Measurements from ENCODE around the gene LCAT. TPM values are rescaled to one million over a fixed set of nuclear protein-coding genes. Genes with fewer than 3 reads are reported as not detected.

The LCAT gene
- total RNA-seq, 4 donors from 2014 or later: 3.6 to 19.0 (median 4.6) TPM

DNA sequence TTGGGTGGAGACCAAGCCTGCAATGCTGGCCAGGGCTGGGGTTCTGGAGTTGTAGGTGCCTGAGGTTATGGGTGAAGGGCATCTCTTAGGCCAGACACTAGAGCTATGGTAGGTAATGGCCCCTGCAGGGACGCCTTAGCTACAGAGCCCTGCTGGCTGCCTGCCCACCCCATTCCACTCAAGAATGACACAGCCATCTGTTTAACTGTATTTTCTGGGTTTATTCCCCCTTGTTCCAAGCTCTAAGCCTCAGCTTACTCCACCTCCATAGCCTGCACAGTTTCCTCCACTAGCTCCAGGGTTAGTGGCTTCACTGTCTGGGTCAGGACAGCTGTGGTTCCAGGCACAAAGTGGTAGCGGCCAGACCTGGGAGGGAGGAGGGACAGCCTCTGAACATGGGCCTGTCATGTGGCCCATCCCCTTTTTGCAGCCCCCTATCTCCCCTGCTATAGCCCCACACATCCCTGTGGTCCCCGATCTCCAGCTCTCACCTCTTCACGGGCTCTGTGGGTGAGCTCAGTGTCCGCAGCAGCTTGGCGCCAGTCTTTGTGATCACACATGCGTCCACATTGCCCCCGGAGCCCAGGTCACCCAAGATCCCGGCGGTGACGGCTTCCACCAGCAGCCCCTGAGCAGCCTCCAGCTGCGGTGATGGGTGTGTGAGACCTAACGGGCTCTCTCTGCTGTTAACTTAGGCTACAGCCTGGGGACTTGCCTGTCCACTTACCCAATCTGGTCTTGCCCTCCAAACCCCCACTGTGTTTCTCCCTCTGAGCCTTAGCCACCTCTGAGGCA, 9.4 kb downstream of the LCAT start:
- Histone ChIP-seq H3K4me3 (peak overlapping the region in 2 of 4 donors; percentile 67 to 85), H3K27ac (no peak overlapping the region), H3K4me1 (peaks cover 0 to 18% (median 13%) of the 10 kb centered on the region in 4 donors), H3K27me3 (no peaks in the 10 kb centered on the region), H3K36me3 (peaks cover 0 to 49% (median 0%) of the 10 kb centered on the region in 3 donors), H3K9me3 (no peaks in the 10 kb centered on the region)
- TF ChIP-seq, protein P1, sequence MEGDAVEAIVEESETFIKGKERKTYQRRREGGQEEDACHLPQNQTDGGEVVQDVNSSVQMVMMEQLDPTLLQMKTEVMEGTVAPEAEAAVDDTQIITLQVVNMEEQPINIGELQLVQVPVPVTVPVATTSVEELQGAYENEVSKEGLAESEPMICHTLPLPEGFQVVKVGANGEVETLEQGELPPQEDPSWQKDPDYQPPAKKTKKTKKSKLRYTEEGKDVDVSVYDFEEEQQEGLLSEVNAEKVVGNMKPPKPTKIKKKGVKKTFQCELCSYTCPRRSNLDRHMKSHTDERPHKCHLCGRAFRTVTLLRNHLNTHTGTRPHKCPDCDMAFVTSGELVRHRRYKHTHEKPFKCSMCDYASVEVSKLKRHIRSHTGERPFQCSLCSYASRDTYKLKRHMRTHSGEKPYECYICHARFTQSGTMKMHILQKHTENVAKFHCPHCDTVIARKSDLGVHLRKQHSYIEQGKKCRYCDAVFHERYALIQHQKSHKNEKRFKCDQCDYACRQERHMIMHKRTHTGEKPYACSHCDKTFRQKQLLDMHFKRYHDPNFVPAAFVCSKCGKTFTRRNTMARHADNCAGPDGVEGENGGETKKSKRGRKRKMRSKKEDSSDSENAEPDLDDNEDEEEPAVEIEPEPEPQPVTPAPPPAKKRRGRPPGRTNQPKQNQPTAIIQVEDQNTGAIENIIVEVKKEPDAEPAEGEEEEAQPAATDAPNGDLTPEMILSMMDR (IDR thresholded peaks at IDR 0.05): no peak
- TF ChIP-seq POLR2A (IDR thresholded peaks at IDR 0.05): no peak
- DNase-seq: no peak

GRCh38 chr16:67933805-67934204, 10.1 kb downstream of the LCAT start:
- DNase-seq: no peak
- Histone ChIP-seq H3K4me1 (peaks cover 0 to 18% (median 11%) of the 10 kb centered on the region in 4 donors), H3K36me3 (peaks cover 0 to 55% (median 0%) of the 10 kb centered on the region in 3 donors), H3K9me3 (no peaks in the 10 kb centered on the region), H3K27me3 (no peaks in the 10 kb centered on the region), H3K27ac (no peak overlapping the region), H3K4me3 (no peak overlapping the region)
- TF ChIP-seq, protein P1 (IDR thresholded peaks at IDR 0.05): no peak
- TF ChIP-seq POLR2A (IDR thresholded peaks at IDR 0.05): no peak

GRCh38 chr16:67932462-67932840, 11.5 kb downstream of the LCAT start:
- Histone ChIP-seq H3K4me3 (no peak overlapping the region), H3K27me3 (no peaks in the 10 kb centered on the region), H3K4me1 (peaks cover 0 to 15% (median 11%) of the 10 kb centered on the region in 4 donors), H3K9me3 (no peaks in the 10 kb centered on the region), H3K27ac (no peak overlapping the region), H3K36me3 (peaks cover 0 to 66% (median 0%) of the 10 kb centered on the region in 3 donors)
- TF ChIP-seq POLR2A (IDR thresholded peaks at IDR 0.05): no peak
- TF ChIP-seq, protein P1 (IDR thresholded peaks at IDR 0.05): no peak
- no peak for DNase-seq

DNA sequence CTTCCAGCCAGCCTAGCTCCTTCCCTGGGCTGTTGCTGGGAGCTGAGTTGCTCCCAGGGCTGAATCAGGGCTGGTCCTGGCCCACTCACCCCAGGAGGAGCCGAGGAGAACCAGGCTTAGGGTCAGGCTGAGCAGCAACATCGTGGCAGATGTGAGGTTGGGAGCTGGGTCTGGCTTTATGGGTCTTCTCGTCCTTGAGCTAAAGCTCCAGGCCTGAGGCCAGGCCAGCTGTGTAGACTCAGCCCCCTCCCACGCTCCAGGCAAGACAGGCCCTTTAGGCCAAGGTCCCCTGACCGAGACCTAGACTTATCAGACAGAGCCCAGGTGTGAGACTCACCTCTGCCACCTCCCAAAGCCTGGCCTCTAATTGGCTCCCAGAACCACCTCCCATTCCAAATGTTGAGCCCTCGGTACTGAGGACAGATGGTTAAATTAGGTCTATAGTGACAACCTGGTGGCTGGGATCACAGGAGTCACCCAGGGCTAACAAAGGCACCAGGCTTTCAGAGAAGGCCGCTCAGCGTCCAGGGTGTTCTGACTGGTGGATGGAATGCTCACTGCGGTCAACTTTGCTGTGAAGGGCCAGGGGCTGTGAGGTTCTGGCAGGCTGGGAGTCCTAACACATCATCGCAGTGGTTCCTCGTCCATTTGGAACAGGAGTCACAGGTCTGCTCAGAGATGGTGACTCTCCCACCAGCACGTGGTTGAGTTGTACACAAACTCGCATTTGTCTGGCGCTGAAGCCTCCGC, 12.0 kb downstream of the LCAT start, which contains the start of gene CTRL:
Gene CTRL, minus strand, starts transcription at position 151 of the 750 bp plus-strand sequence. Its CDS starts 10 bp downstream, at position 141.
- no peak for DNase-seq
- TF ChIP-seq, protein P1 (IDR thresholded peaks at IDR 0.05): no peak
- TF ChIP-seq POLR2A (IDR thresholded peaks at IDR 0.05): no peak

GRCh38 chr16:67930678-67931211, 13.2 kb downstream of the LCAT start:
- Histone ChIP-seq H3K27ac (no peak overlapping the region), H3K4me3 (no peak overlapping the region), H3K36me3 (peaks cover 0 to 70% (median 0%) of the 10 kb centered on the region in 3 donors), H3K27me3 (no peaks in the 10 kb centered on the region), H3K4me1 (peaks cover 0 to 11% (median 8%) of the 10 kb centered on the region in 4 donors), H3K9me3 (no peaks in the 10 kb centered on the region)
- TF ChIP-seq, protein P1 (IDR thresholded peaks at IDR 0.05): no peak
- no peak for TF ChIP-seq POLR2A (IDR thresholded peaks at IDR 0.05)
- no peak for DNase-seq

More for the DNA sequence above, 12.0 kb downstream of the LCAT start, which contains the start of gene CTRL:
- H3K27me3 ChIP-seq: no peaks in the 10 kb centered on the region
- peaks cover 0 to 11% (median 8%) of the 10 kb centered on the region in 4 donors for H3K4me1 ChIP-seq
- peaks cover 0 to 70% (median 0%) of the 10 kb centered on the region in 3 donors for H3K36me3 ChIP-seq
- H3K27ac ChIP-seq: no peak within 1 kb of the TSS
- H3K9me3 ChIP-seq: no peaks in the 10 kb centered on the region
- no peak within 1 kb of the TSS for H3K4me3 ChIP-seq

Data from Peyer's patch (tissue), 4 donors.